Measurements from ENCODE around the gene MSH3. TPM values are rescaled to one million over a fixed set of nuclear protein-coding genes. Genes with fewer than 3 reads are reported as not detected.

The MSH3 gene
- total RNA-seq, 1 experiment from 2014 or later = 21.9 TPM

- Mint-ChIP-seq H3K27ac (ENCODE audit: low read depth, unreplicated experiment) (no peak overlapping the region), H3K4me3 (ENCODE audit: unreplicated experiment) (no peak overlapping the region), H3K27me3 (ENCODE audit: insufficient read depth, unreplicated experiment) (no peaks in the 10 kb centered on the region), H3K36me3 (ENCODE audit: insufficient read depth, unreplicated experiment) (peaks cover 22% of the 10 kb centered on the region), H3K4me1 (ENCODE audit: insufficient read depth, unreplicated experiment) (no peaks in the 10 kb centered on the region), H3K9me3 (ENCODE audit: unreplicated experiment) (no peaks in the 10 kb centered on the region)
- no peak for DNase-seq (ENCODE audit: unreplicated experiment)
- no TSS peak for BruUV-seq (replicated peaks)
- intact Hi-C loops (cut with micrococcal nuclease) = no loop called here
- ChIA-PET POLR2A (no interaction called here), CTCF (interaction anchor here (1.2 kb wide), 1 partner anchor 10 kb away, joined by 3 read pairs; no protein-coding TSS in a partner anchor)
- no peak for TF ChIP-seq CTCF (IDR thresholded peaks at IDR 0.05; ENCODE audit: unreplicated experiment)
These were observed 43.9 kb downstream of the MSH3 start for GRCh38 chr5:80698369-80698768.

GRCh38 chr5:80701597-80701996, 47.1 kb downstream of the MSH3 start:
- CTCF ChIA-PET = interaction anchor here (0.7 to 1.0 kb wide), 3 partner anchors 14 to 1273 kb away, joined by 4 to 5 read pairs (median 4); no protein-coding TSS in a partner anchor
- H3K36me3 Mint-ChIP-seq (ENCODE audit: insufficient read depth, unreplicated experiment) = peaks cover 23% of the 10 kb centered on the region
- no peak overlapping the region for H3K4me3 Mint-ChIP-seq (ENCODE audit: unreplicated experiment)
- H3K27me3 Mint-ChIP-seq (ENCODE audit: insufficient read depth, unreplicated experiment) = no peaks in the 10 kb centered on the region
- H3K27ac Mint-ChIP-seq (ENCODE audit: low read depth, unreplicated experiment) = no peak overlapping the region
- H3K9me3 Mint-ChIP-seq (ENCODE audit: unreplicated experiment) = no peaks in the 10 kb centered on the region
- no peak for DNase-seq (ENCODE audit: unreplicated experiment)
- intact Hi-C loops (cut with micrococcal nuclease) = no loop called here
- no peaks in the 10 kb centered on the region for H3K4me1 Mint-ChIP-seq (ENCODE audit: insufficient read depth, unreplicated experiment)
- TF ChIP-seq CTCF (IDR thresholded peaks at IDR 0.05; ENCODE audit: unreplicated experiment) = no peak
- BruUV-seq (replicated peaks) = no TSS peak
- POLR2A ChIA-PET = interaction anchor here (0.6 to 1.0 kb wide), 2 partner anchors 14 to 163 kb away, joined by 3 to 4 read pairs; no protein-coding TSS in a partner anchor

GRCh38 chr5:80703291-80703690, 48.8 kb downstream of the MSH3 start:
- CTCF ChIA-PET = interaction anchor here (0.6 to 1.0 kb wide), 2 partner anchors 15 to 16 kb away, joined by 3 to 5 read pairs; no protein-coding TSS in a partner anchor
- H3K4me3 Mint-ChIP-seq (ENCODE audit: unreplicated experiment) = no peak overlapping the region

GRCh38 chr5:80703747-80704146, 49.3 kb downstream of the MSH3 start:
- peaks cover 21% of the 10 kb centered on the region for H3K36me3 Mint-ChIP-seq (ENCODE audit: insufficient read depth, unreplicated experiment)
- BruUV-seq (replicated peaks) = no TSS peak
- no peak overlapping the region for H3K4me3 Mint-ChIP-seq (ENCODE audit: unreplicated experiment)
- TF ChIP-seq CTCF (IDR thresholded peaks at IDR 0.05; ENCODE audit: unreplicated experiment) = no peak
- POLR2A ChIA-PET = interaction anchor here (0.7 kb wide), 1 partner anchor 287 kb away, joined by 3 read pairs; no protein-coding TSS in a partner anchor
- no peaks in the 10 kb centered on the region for H3K4me1 Mint-ChIP-seq (ENCODE audit: insufficient read depth, unreplicated experiment)
- no peak overlapping the region for H3K27ac Mint-ChIP-seq (ENCODE audit: low read depth, unreplicated experiment)
- H3K9me3 Mint-ChIP-seq (ENCODE audit: unreplicated experiment) = no peaks in the 10 kb centered on the region
- CTCF ChIA-PET = no interaction called here
- no peaks in the 10 kb centered on the region for H3K27me3 Mint-ChIP-seq (ENCODE audit: insufficient read depth, unreplicated experiment)
- intact Hi-C loops (cut with micrococcal nuclease) = no loop called here
- DNase-seq (ENCODE audit: unreplicated experiment) = no peak

More at GRCh38 chr5:80703291-80703690, 48.8 kb downstream of the MSH3 start:
- H3K4me1 Mint-ChIP-seq (ENCODE audit: insufficient read depth, unreplicated experiment) = no peaks in the 10 kb centered on the region
- POLR2A ChIA-PET = interaction anchor here (0.7 kb wide), 1 partner anchor 287 kb away, joined by 3 read pairs; no protein-coding TSS in a partner anchor
- H3K36me3 Mint-ChIP-seq (ENCODE audit: insufficient read depth, unreplicated experiment) = peaks cover 20% of the 10 kb centered on the region
- H3K27me3 Mint-ChIP-seq (ENCODE audit: insufficient read depth, unreplicated experiment) = no peaks in the 10 kb centered on the region
- no TSS peak for BruUV-seq (replicated peaks)
- H3K27ac Mint-ChIP-seq (ENCODE audit: low read depth, unreplicated experiment) = no peak overlapping the region
- intact Hi-C loops (cut with micrococcal nuclease) = no loop called here
- no peak for TF ChIP-seq CTCF (IDR thresholded peaks at IDR 0.05; ENCODE audit: unreplicated experiment)
- no peak for DNase-seq (ENCODE audit: unreplicated experiment)
- H3K9me3 Mint-ChIP-seq (ENCODE audit: unreplicated experiment) = no peaks in the 10 kb centered on the region

Data from MCF 10A (cell line).